GM12872 (cell line): Measurements from ENCODE around the gene CALR.

Source experiments
- CTCF ChIP-seq: IDR thresholded peaks from 3 replicates; pipeline ENCODE4 v1.5.1; 2011; ENCODE audit warnings: low read depth, mild to moderate bottlenecking, low read length, moderate library complexity; ENCODE audit not compliant: insufficient read depth

Gene CALR

GRCh38 chr19:12984683-12985048 lies 46.3 kb downstream of the CALR start:
- no peak for TF ChIP-seq CTCF

- no peak for TF ChIP-seq CTCF
Measured at GRCh38 chr19:12985049-12985776, 46.8 kb downstream of the CALR start.

- TF ChIP-seq CTCF = no peak
Measured at GRCh38 chr19:12986726-12987125, 48.3 kb downstream of the CALR start.

GRCh38 chr19:12987190-12987589 lies 48.8 kb downstream of the CALR start:
- TF ChIP-seq CTCF = no peak

- TF ChIP-seq CTCF = no peak
Measured at GRCh38 chr19:12987781-12988180, 49.4 kb downstream of the CALR start.

- no peak for TF ChIP-seq CTCF
Measured at GRCh38 chr19:12990431-12990830, 52.0 kb downstream of the CALR start.

GRCh38 chr19:12990853-12991252 lies 52.4 kb downstream of the CALR start:
- TF ChIP-seq CTCF = no peak
